Measurements from ENCODE around the gene OBSCN. TPM values are rescaled to one million over a fixed set of nuclear protein-coding genes. Genes with fewer than 3 reads are reported as not detected.

OBSCN gene
- total and polyA plus RNA-seq, 2 donors (not counting 3 experiments of a cell fraction or from before 2014, with no cell fraction given) = 1.5 to 2.9 TPM

- DNase-seq (ENCODE audit: low read depth, low spot score) (no peak), FAIRE-seq (no peak)
- no peaks in the 10 kb centered on the region for H3K4me1 ChIP-seq (ENCODE audit: control insufficient read depth, extremely low read depth, insufficient read depth, low read length)
- no peaks in the 10 kb centered on the region for H3K9me3 ChIP-seq (replicated peaks; ENCODE audit: control insufficient read depth, insufficient read depth, low read length)
- H3K36me3 ChIP-seq (ENCODE audit: control insufficient read depth in 2 of 2, extremely low read depth in 1 of 2, insufficient read depth in 2 of 2, low read length in 2 of 2) = no peaks in the 10 kb centered on the region
- H3K9ac ChIP-seq (replicated peaks; ENCODE audit: extremely low read depth, insufficient read depth, low read length) = no peak overlapping the region
- TF ChIP-seq POLR2A (IDR thresholded peaks at IDR 0.05; ENCODE audit: low read depth, low read length) (no peak), GATA2 (IDR thresholded peaks at IDR 0.05; ENCODE audit: insufficient read depth, insufficient read length, low read depth, low read length) (no peak), FOS (IDR thresholded peaks at IDR 0.05; ENCODE audit: borderline replicate concordance, insufficient read depth, low read length) (no peak), JUN (IDR thresholded peaks at IDR 0.05; ENCODE audit: borderline replicate concordance, insufficient read depth, insufficient read length, low read depth) (no peak), MAX (IDR thresholded peaks at IDR 0.05; ENCODE audit: insufficient read depth, insufficient read length) (no peak), EZH2 (IDR thresholded peaks at IDR 0.05; ENCODE audit: borderline replicate concordance, low read depth, low read length, severe bottlenecking) (no peak), CTCF (IDR thresholded peaks at IDR 0.05; ENCODE audit: extremely low read depth in 1 of 2, insufficient read depth in 1 of 2, low read depth in 1 of 2, low read length in 2 of 2) (no peak), MYC (IDR thresholded peaks at IDR 0.05; ENCODE audit: low read depth, low read length) (no peak)
- H3K79me2 ChIP-seq (ENCODE audit: control insufficient read depth, insufficient read depth, low read length) = no peaks in the 10 kb centered on the region
- no peaks in the 10 kb centered on the region for H3K9me1 ChIP-seq (replicated peaks; ENCODE audit: control insufficient read depth, extremely low read depth, insufficient read depth, low read length)
- dilution Hi-C loops (cut with MboI; ENCODE audit: extremely low pct_ligation_motif_present, low sequenced_read_pairs) (no loop called here), intact Hi-C loops (cut with micrococcal nuclease) (no loop called here)
- H3K27me3 ChIP-seq (ENCODE audit: control insufficient read depth in 2 of 2, insufficient read depth in 2 of 2, low read length in 2 of 2) = peaks cover 19 to 27% of the 10 kb centered on the region in 2 experiments
- H3K4me3 ChIP-seq (replicated peaks in 1 of 3; ENCODE audit: insufficient read depth in 1 of 3, low read depth in 1 of 3, low read length in 3 of 3) = no peak overlapping the region
- BruUV-seq (replicated peaks) = no TSS peak
- no peak overlapping the region for H3K27ac ChIP-seq (ENCODE audit: insufficient read depth, low read depth, low read length)
- POLR2A ChIA-PET = no interaction called here
- no peak overlapping the region for H2AFZ ChIP-seq (ENCODE audit: low read depth, low read length)
- H4K20me1 ChIP-seq (replicated peaks; ENCODE audit: control insufficient read depth, extremely low read depth, insufficient read depth, low read length) = no peaks in the 10 kb centered on the region
- CTCF ChIA-PET = no interaction called here
- no peak overlapping the region for H3K4me2 ChIP-seq (ENCODE audit: insufficient read depth, low read length)
These were observed 213.4 kb downstream of the OBSCN start for GRCh38 chr1:228420968-228421826.
